HEK293 (cell line): ENCODE results near the gene CSMD2.

Source experiments
- CTCF ChIA-PET: fragments of 350-600 bp; formaldehyde crosslinking; extraction: SDS; loops from one replicate; lab custom pipeline; 2021; ENCODE audit warnings: antibody characterized with exemption; lab: Yijun Ruan, JAX
- POLR2A ChIA-PET: fragments of 300-600 bp; formaldehyde crosslinking; extraction: SDS; loops from one replicate; lab custom pipeline; 2020; ENCODE audit warnings: antibody characterized with exemption, inconsistent platforms; lab: Yijun Ruan, JAX
- H3K27ac ChIP-seq: fragments of 200-500 bp; sonication (Bioruptor generic); 2 replicates; pipeline ENCODE4 v1.5.1; 2014; ENCODE audit warnings: low read depth, low read length, control low read depth, inconsistent platforms; ENCODE audit errors: extremely low read depth
- H3K36me3 ChIP-seq, 2 experiments: fragments of 200-500 bp in 1 of 2; sonication (Bioruptor generic) in 1 of 2; 1 replicate in 1 of 2; 2 replicates in 1 of 2; pipeline ENCODE4 v1.5.1; 2014 to 2017; ENCODE audit warnings: inconsistent platforms in 2 of 2, low read length in 2 of 2; ENCODE audit not compliant: control insufficient read depth in 2 of 2, insufficient read depth in 1 of 2
- H3K4me1 ChIP-seq: fragments of 200-500 bp; sonication (Bioruptor generic); 2 replicates; pipeline ENCODE4 v1.5.1; 2014; ENCODE audit warnings: mild to moderate bottlenecking, low read length, inconsistent platforms; ENCODE audit not compliant: control insufficient read depth, insufficient read depth
- H3K4me3 ChIP-seq: 2 replicates; pipeline ENCODE4 v1.5.1; 2011; ENCODE audit warnings: low read depth, mild to moderate bottlenecking, control low read depth, low read length, moderate library complexity
- H3K9me3 ChIP-seq: fragments of 200-500 bp; sonication (Bioruptor generic); 2 replicates; pipeline ENCODE4 v1.5.1; 2014; ENCODE audit warnings: low read depth, low read length, inconsistent platforms; ENCODE audit not compliant: control insufficient read depth, insufficient read depth
- EGR2 ChIP-seq: fragments of 450-650 bp; formaldehyde crosslinking; IDR thresholded peaks from 2 replicates; pipeline ENCODE4 v1.5.1; 2016; ENCODE audit warnings: low read depth, missing biosample characterization, missing genetic modification characterization
- SETDB1 ChIP-seq: IDR thresholded peaks from one replicate; pipeline ENCODE4 v1.6.1; 2017; ENCODE audit warnings: mild to moderate bottlenecking, low read length, moderate library complexity, mixed read lengths; ENCODE audit not compliant: insufficient read length
- YY1 ChIP-seq: fragments of 450-650 bp; formaldehyde crosslinking; IDR thresholded peaks from 2 replicates; pipeline ENCODE4 v1.5.1; 2018; ENCODE audit warnings: missing biosample characterization, missing genetic modification characterization
- ZBTB21 ChIP-seq: fragments of 450-650 bp; formaldehyde crosslinking; IDR thresholded peaks from 2 replicates; pipeline ENCODE4 v1.5.1; 2017; ENCODE audit warnings: missing biosample characterization, missing genetic modification characterization
- ZNF157 ChIP-seq: fragments of 450-650 bp; formaldehyde crosslinking; IDR thresholded peaks from 2 replicates; pipeline ENCODE4 v1.5.1; 2016; ENCODE audit warnings: missing biosample characterization, missing genetic modification characterization
- ZNF311 ChIP-seq: fragments of 450-650 bp; formaldehyde crosslinking; IDR thresholded peaks from 2 replicates; pipeline ENCODE4 v1.5.1; 2017; ENCODE audit warnings: missing biosample characterization, missing genetic modification characterization, borderline replicate concordance
- ZNF37A ChIP-seq: fragments of 450-650 bp; IDR thresholded peaks from 2 replicates; pipeline ENCODE4 v1.5.1; 2018; ENCODE audit warnings: missing biosample characterization, missing genetic modification characterization
- ZNF624 ChIP-seq: fragments of 450-650 bp; formaldehyde crosslinking; IDR thresholded peaks from 2 replicates; pipeline ENCODE4 v1.5.1; 2017; ENCODE audit warnings: missing biosample characterization, missing genetic modification characterization
- ZNF792 ChIP-seq: fragments of 450-650 bp; formaldehyde crosslinking; IDR thresholded peaks from 2 replicates; pipeline ENCODE4 v1.5.1; 2016; ENCODE audit warnings: missing biosample characterization, missing genetic modification characterization
- TF ChIP-seq, protein P1 (sequence below): fragments of 450-650 bp; formaldehyde crosslinking; IDR thresholded peaks from 2 replicates; pipeline ENCODE4; 2016; ENCODE audit warnings: missing biosample characterization, missing genetic modification characterization
- TF ChIP-seq, protein P2 (sequence below): fragments of 450-650 bp; formaldehyde crosslinking; conservative IDR thresholded peaks from 2 replicates; pipeline ENCODE4 v1.5.1; 2016; ENCODE audit warnings: low read depth, missing biosample characterization, missing genetic modification characterization
- TF ChIP-seq, protein P3 (sequence below): fragments of 450-650 bp; formaldehyde crosslinking; IDR thresholded peaks from 2 replicates; pipeline ENCODE4 v1.5.1; 2016; ENCODE audit warnings: missing biosample characterization, missing genetic modification characterization
- TF ChIP-seq, protein P4 (sequence below): fragments of 450-650 bp; formaldehyde crosslinking; IDR thresholded peaks from 2 replicates; pipeline ENCODE4 v1.5.1; 2016; ENCODE audit warnings: missing biosample characterization, missing genetic modification characterization
- TF ChIP-seq, protein P5 (sequence below): fragments of 450-650 bp; formaldehyde crosslinking; IDR thresholded peaks from 2 replicates; pipeline ENCODE4 v1.5.1; 2016; ENCODE audit warnings: missing biosample characterization, missing genetic modification characterization, borderline replicate concordance

Gene CSMD2

DNA sequence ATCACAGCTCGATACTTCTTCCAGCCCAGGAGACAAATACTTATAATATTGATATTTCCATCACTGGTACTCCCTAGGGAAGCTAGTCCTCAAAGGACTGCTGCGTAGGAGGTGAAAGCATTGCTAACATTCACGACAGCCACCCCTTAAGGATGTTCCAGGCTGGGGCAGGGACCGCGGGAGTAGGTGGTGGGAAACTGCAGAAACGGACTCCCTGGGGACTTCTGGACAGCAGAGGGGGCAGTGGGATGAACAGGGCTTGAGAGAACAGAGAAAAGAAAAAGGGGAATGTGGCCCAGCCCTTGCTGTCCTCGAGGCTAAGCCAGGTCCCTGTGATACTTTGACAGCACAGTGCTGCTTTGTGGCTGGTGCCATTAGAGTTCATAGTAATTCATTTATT lies 193.1 kb downstream of the CSMD2 start (continued):
- TF ChIP-seq, protein P1, sequence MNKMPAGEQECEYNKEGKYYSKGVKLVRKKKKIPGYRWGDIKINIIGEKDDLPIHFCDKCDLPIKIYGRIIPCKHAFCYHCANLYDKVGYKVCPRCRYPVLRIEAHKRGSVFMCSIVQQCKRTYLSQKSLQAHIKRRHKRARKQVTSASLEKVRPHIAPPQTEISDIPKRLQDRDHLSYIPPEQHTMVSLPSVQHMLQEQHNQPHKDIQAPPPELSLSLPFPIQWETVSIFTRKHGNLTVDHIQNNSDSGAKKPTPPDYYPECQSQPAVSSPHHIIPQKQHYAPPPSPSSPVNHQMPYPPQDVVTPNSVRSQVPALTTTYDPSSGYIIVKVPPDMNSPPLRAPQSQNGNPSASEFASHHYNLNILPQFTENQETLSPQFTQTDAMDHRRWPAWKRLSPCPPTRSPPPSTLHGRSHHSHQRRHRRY (tag by site-specific recombination) = no peak
- TF ChIP-seq, protein P2, sequence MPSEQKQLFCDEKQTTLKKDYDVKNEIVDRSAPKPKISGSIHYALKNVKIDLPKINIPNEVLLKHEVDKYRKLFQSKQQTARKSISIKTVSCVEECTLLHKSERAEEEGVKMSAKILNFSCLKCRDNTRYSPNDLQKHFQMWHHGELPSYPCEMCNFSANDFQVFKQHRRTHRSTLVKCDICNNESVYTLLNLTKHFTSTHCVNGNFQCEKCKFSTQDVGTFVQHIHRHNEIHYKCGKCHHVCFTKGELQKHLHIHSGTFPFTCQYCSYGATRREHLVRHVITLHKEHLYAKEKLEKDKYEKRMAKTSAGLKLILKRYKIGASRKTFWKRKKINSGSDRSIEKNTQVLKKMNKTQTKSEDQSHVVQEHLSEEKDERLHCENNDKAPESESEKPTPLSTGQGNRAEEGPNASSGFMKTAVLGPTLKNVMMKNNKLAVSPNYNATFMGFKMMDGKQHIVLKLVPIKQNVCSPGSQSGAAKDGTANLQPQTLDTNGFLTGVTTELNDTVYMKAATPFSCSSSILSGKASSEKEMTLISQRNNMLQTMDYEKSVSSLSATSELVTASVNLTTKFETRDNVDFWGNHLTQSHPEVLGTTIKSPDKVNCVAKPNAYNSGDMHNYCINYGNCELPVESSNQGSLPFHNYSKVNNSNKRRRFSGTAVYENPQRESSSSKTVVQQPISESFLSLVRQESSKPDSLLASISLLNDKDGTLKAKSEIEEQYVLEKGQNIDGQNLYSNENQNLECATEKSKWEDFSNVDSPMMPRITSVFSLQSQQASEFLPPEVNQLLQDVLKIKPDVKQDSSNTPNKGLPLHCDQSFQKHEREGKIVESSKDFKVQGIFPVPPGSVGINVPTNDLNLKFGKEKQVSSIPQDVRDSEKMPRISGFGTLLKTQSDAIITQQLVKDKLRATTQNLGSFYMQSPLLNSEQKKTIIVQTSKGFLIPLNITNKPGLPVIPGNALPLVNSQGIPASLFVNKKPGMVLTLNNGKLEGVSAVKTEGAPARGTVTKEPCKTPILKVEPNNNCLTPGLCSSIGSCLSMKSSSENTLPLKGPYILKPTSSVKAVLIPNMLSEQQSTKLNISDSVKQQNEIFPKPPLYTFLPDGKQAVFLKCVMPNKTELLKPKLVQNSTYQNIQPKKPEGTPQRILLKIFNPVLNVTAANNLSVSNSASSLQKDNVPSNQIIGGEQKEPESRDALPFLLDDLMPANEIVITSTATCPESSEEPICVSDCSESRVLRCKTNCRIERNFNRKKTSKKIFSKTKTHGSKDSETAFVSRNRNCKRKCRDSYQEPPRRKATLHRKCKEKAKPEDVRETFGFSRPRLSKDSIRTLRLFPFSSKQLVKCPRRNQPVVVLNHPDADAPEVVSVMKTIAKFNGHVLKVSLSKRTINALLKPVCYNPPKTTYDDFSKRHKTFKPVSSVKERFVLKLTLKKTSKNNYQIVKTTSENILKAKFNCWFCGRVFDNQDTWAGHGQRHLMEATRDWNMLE (tag by site-specific recombination) = no peak
- no peak for TF ChIP-seq ZNF157 (tag by site-specific recombination)
- TF ChIP-seq, protein P3, sequence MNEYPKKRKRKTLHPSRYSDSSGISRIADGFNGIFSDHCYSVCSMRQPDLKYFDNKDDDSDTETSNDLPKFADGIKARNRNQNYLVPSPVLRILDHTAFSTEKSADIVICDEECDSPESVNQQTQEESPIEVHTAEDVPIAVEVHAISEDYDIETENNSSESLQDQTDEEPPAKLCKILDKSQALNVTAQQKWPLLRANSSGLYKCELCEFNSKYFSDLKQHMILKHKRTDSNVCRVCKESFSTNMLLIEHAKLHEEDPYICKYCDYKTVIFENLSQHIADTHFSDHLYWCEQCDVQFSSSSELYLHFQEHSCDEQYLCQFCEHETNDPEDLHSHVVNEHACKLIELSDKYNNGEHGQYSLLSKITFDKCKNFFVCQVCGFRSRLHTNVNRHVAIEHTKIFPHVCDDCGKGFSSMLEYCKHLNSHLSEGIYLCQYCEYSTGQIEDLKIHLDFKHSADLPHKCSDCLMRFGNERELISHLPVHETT = no peak
- no peak for TF ChIP-seq ZNF624 (tag by site-specific recombination)
- TF ChIP-seq, protein P4, sequence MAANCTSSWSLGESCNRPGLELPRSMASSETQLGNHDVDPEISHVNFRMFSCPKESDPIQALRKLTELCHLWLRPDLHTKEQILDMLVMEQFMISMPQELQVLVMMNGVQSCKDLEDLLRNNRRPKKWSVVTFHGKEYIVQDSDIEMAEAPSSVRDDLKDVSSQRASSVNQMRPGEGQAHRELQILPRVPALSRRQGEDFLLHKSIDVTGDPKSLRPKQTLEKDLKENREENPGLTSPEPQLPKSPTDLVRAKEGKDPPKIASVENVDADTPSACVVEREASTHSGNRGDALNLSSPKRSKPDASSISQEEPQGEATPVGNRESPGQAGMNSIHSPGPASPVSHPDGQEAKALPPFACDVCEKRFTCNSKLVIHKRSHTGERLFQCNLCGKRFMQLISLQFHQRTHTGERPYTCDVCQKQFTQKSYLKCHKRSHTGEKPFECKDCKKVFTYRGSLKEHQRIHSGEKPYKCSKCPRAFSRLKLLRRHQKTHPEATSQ (tag by site-specific recombination) = no peak
- TF ChIP-seq EGR2 = no peak

DNA sequence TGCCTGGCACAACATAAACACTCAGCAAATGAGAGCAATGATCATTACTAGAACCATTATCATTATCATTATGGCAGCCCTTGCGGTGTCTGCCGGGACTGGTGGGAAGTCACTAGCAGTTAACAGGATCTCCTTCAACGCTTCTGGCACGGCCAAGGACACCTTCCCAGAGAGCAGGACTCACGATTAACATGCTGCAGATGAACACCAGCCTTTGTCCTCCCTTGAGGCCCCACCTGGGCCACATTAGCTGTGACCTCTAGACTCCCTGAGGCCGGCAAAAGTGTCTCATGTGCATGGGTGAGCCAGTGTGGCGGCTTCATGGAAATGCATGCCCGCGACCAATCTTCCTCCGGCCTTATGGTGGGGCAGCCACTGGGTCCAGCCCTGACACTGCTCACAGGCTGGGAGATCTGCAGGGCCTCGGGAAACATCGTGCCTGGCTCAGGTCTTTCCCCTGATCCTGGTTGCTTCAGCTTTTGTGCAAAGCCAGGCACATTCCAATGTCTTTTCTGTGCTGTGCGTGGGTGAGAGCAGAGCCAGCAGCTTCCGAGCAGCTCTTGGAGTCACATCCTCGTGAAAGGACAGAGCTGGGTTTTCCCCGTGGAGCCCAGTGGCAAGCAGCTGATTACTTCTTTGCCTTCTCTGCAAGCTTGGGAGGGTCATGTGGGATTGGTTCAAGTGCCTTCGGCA lies 193.9 kb downstream of the CSMD2 start:
- TF ChIP-seq, protein P5, sequence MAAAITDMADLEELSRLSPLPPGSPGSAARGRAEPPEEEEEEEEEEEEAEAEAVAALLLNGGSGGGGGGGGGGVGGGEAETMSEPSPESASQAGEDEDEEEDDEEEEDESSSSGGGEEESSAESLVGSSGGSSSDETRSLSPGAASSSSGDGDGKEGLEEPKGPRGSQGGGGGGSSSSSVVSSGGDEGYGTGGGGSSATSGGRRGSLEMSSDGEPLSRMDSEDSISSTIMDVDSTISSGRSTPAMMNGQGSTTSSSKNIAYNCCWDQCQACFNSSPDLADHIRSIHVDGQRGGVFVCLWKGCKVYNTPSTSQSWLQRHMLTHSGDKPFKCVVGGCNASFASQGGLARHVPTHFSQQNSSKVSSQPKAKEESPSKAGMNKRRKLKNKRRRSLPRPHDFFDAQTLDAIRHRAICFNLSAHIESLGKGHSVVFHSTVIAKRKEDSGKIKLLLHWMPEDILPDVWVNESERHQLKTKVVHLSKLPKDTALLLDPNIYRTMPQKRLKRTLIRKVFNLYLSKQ = no peak
- TF ChIP-seq, protein P3 = no peak
- TF ChIP-seq ZBTB21 (tag by site-specific recombination) = no peak
- no peak for TF ChIP-seq ZNF792 (tag by site-specific recombination)
- no peak for TF ChIP-seq ZNF311
- no peak for TF ChIP-seq YY1 (tag by site-specific recombination)
- no peak for TF ChIP-seq ZNF37A
- no peak for TF ChIP-seq SETDB1
- Histone ChIP-seq H3K27ac (no peak overlapping the region), H3K4me3 (no peak overlapping the region), H3K4me1 (no peaks in the 10 kb centered on the region), H3K36me3 (no peaks in the 10 kb centered on the region), H3K9me3 (no peaks in the 10 kb centered on the region)
- ChIA-PET POLR2A (no interaction called here), CTCF (no interaction called here)
